H9 (cell line): ENCODE measurements around the gene YY1. TPM values are rescaled to one million over a fixed set of nuclear protein-coding genes. Genes with fewer than 3 reads are reported as not detected.

Experiments used
- DNase-seq: peaks from one replicate; pipeline ENCODE4 v3.0.0-alpha.2; 2017
- H2AFZ ChIP-seq: one replicate; pipeline ENCODE4 v1.6.1; 2013; ENCODE audit warnings: mild to moderate bottlenecking, low read length, control low read depth, moderate library complexity
- H2AK5ac ChIP-seq: 2 replicates; pipeline ENCODE4 v1.6.1; 2013; ENCODE audit warnings: low read length, control low read depth, mixed read lengths; ENCODE audit not compliant: insufficient read length
- H2BK120ac ChIP-seq: one replicate; pipeline ENCODE4 v1.6.1; 2013; ENCODE audit warnings: low read depth, mild to moderate bottlenecking, low read length, control low read depth, inconsistent platforms; ENCODE audit not compliant: poor library complexity, severe bottlenecking
- H2BK12ac ChIP-seq: 2 replicates; pipeline ENCODE4 v1.6.1; 2013; ENCODE audit warnings: low read length, control low read depth, mixed read lengths, low read depth; ENCODE audit not compliant: insufficient read length
- H2BK15ac ChIP-seq: 2 replicates; pipeline ENCODE4 v1.6.1; 2013; ENCODE audit warnings: low read depth, low read length, control low read depth
- H2BK20ac ChIP-seq: one replicate; pipeline ENCODE4 v1.6.1; 2013; ENCODE audit warnings: low read depth, mild to moderate bottlenecking, low read length, control low read depth, inconsistent platforms; ENCODE audit not compliant: poor library complexity, severe bottlenecking
- H2BK5ac ChIP-seq: 2 replicates; pipeline ENCODE4 v1.6.1; 2013; ENCODE audit warnings: low read length, control low read depth, mixed read lengths; ENCODE audit not compliant: insufficient read length
- H3K14ac ChIP-seq: 2 replicates; pipeline ENCODE4 v1.6.1; 2013; ENCODE audit warnings: low read length, control low read depth; ENCODE audit not compliant: insufficient read depth
- H3K18ac ChIP-seq: 2 replicates; pipeline ENCODE4 v1.6.1; 2013; ENCODE audit warnings: low read depth, mild to moderate bottlenecking, mixed read lengths, low read length, control low read depth; ENCODE audit not compliant: insufficient read length
- H3K23ac ChIP-seq: 2 replicates; pipeline ENCODE4 v1.6.1; 2013; ENCODE audit warnings: low read length, control low read depth, mixed read lengths, low read depth; ENCODE audit not compliant: insufficient read length
- H3K23me2 ChIP-seq: 2 replicates; pipeline ENCODE4 v1.6.1; 2013; ENCODE audit warnings: low read depth, mild to moderate bottlenecking, mixed read lengths, low read length, control low read depth; ENCODE audit not compliant: insufficient read length, poor library complexity, severe bottlenecking
- H3K27ac ChIP-seq: 2 replicates; pipeline ENCODE4 v1.5.1; 2013; ENCODE audit warnings: low read length, control low read depth, mixed read lengths, low read depth; ENCODE audit not compliant: insufficient read length
- H3K27me3 ChIP-seq: 2 replicates; pipeline ENCODE4 v1.6.1; 2013; ENCODE audit warnings: low read length, control low read depth, inconsistent platforms; ENCODE audit not compliant: insufficient read depth
- H3K4ac ChIP-seq: 2 replicates; pipeline ENCODE4 v1.6.1; 2013; ENCODE audit warnings: low read depth, mild to moderate bottlenecking, control low read depth, inconsistent platforms, low read length, moderate library complexity
- H3K4me1 ChIP-seq: 2 replicates; pipeline ENCODE4 v1.6.1; 2013; ENCODE audit warnings: low read length, control low read depth, inconsistent platforms; ENCODE audit not compliant: insufficient read depth
- H3K4me2 ChIP-seq: 2 replicates; pipeline ENCODE4 v1.6.1; 2013; ENCODE audit warnings: low read length, control low read depth, mixed read lengths; ENCODE audit not compliant: insufficient read length, insufficient read depth
- H3K56ac ChIP-seq: 2 replicates; pipeline ENCODE4 v1.6.1; 2013; ENCODE audit warnings: low read depth, mild to moderate bottlenecking, mixed read lengths, low read length, control low read depth; ENCODE audit not compliant: insufficient read length
- H3K79me1 ChIP-seq: 2 replicates; pipeline ENCODE4 v1.6.1; 2013; ENCODE audit warnings: low read depth, mild to moderate bottlenecking, moderate library complexity, low read length, control low read depth, inconsistent platforms; ENCODE audit not compliant: insufficient read depth, poor library complexity, severe bottlenecking
- H3K79me2 ChIP-seq: 2 replicates; pipeline ENCODE4 v1.6.1; 2013; ENCODE audit warnings: low read length, control low read depth, inconsistent platforms; ENCODE audit not compliant: insufficient read depth
- H3K9ac ChIP-seq: 2 replicates; pipeline ENCODE4 v1.6.1; 2013; ENCODE audit warnings: low read length, control low read depth, mixed read lengths; ENCODE audit not compliant: insufficient read length; ENCODE audit errors: extremely low read depth
- H3K9me3 ChIP-seq: one replicate; pipeline ENCODE4 v1.6.1; 2013; ENCODE audit warnings: low read depth, low read length, inconsistent platforms; ENCODE audit not compliant: control insufficient read depth
- H3T11ph ChIP-seq: one replicate; pipeline ENCODE4 v1.6.1; 2013; ENCODE audit warnings: mild to moderate bottlenecking, low read length, control low read depth, inconsistent platforms
- H4K20me1 ChIP-seq: one replicate; pipeline ENCODE4 v1.6.1; 2013; ENCODE audit not compliant: control insufficient read depth, insufficient read length, insufficient read depth
- H4K5ac ChIP-seq: 2 replicates; pipeline ENCODE4 v1.6.1; 2013; ENCODE audit warnings: low read depth, mild to moderate bottlenecking, mixed read lengths, low read length, control low read depth; ENCODE audit not compliant: insufficient read length
- H4K8ac ChIP-seq: replicated peaks from 2 replicates; pipeline ENCODE4 v1.6.1; 2013; ENCODE audit warnings: low read length, control low read depth, mixed read lengths, low read depth; ENCODE audit not compliant: insufficient read length
- H4K91ac ChIP-seq: 2 replicates; pipeline ENCODE4 v1.6.1; 2013; ENCODE audit warnings: low read depth, mild to moderate bottlenecking, moderate library complexity, mixed read lengths, low read length, control low read depth; ENCODE audit not compliant: insufficient read length
- H3K27ac Mint-ChIP-seq, 3 experiments: 2 replicates in 2 of 3; 3 replicates in 1 of 3; pipeline ENCODE4 v1.8.0; 2020 to 2021; ENCODE audit warnings: mixed read lengths in 3 of 3, mild to moderate bottlenecking in 1 of 3, moderate library complexity in 1 of 3
- H3K27me3 Mint-ChIP-seq: 2 replicates; pipeline ENCODE4 v1.8.0; 2021; ENCODE audit warnings: low read depth, mild to moderate bottlenecking, moderate library complexity, mixed read lengths
- H3K36me3 Mint-ChIP-seq, 3 experiments: 2 replicates in 2 of 3; 3 replicates in 1 of 3; pipeline ENCODE4 v1.8.0; 2020 to 2021; ENCODE audit warnings: low read depth in 3 of 3, mixed read lengths in 3 of 3; ENCODE audit not compliant: insufficient read depth in 1 of 3
- H3K4me1 Mint-ChIP-seq, 2 experiments: 2 replicates each; pipeline ENCODE4 v1.8.0; 2020; ENCODE audit warnings: mixed read lengths in 2 of 2
- H3K4me3 Mint-ChIP-seq, 2 experiments: 2 replicates in 1 of 2; 3 replicates in 1 of 2; pipeline ENCODE4 v1.8.0; 2020 to 2021; ENCODE audit warnings: mild to moderate bottlenecking in 2 of 2, mixed read lengths in 2 of 2, moderate library complexity in 1 of 2
- H3K9me3 Mint-ChIP-seq, 2 experiments: 2 replicates in 1 of 2; 3 replicates in 1 of 2; pipeline ENCODE4 v1.8.0; 2020; ENCODE audit warnings: mild to moderate bottlenecking in 2 of 2, mixed read lengths in 2 of 2, moderate library complexity in 1 of 2
- CTCF ChIP-seq: fragments of 200-600 bp; sonication (generic); conservative IDR thresholded peaks from 3 replicates; pipeline ENCODE4 v1.8.0; 2021; ENCODE audit warnings: antibody characterized with exemption, mild to moderate bottlenecking
- WGBS: extraction: QIAGEN DNeasy Blood & Tissue Kit; methylation state at CpG from one replicate; pipeline ENCODE4 v1.1.7; 2013; ENCODE audit warnings: missing lambda C conversion rate, low lambda C conversion rate, mixed read lengths; ENCODE audit not compliant: insufficient read length; ENCODE audit errors: extremely low coverage; 5-methylcytosine and 5-hydroxymethylcytosine counted together
- total RNA-seq: library from RNA; stranded (reverse); gene quantifications from 2 replicates; pipeline ENCODE4 v1.2.1, GENCODE V29; 2021

The YY1 gene
- total RNA-seq, 1 experiment from 2014 or later: 103 TPM

GRCh38 chr14:100250732-100251465, 12.0 kb downstream of the YY1 start:
- H3K4ac ChIP-seq: no peak overlapping the region
- no peak overlapping the region for H2BK120ac ChIP-seq
- no CpG with 5 or more reads among the region's 2 CpGs for WGBS
- no peak overlapping the region for H3K56ac ChIP-seq
- H3K27me3 ChIP-seq: no peaks in the 10 kb centered on the region
- peaks cover 73% of the 10 kb centered on the region for H3K79me2 ChIP-seq
- H3K27ac ChIP-seq: no peak overlapping the region
- H3K27ac Mint-ChIP-seq: peak overlapping the region in 1 of 3 experiments; percentile 61; a peak in 1 of 7 replicates
- no peaks in the 10 kb centered on the region; a peak in 2 of 5 replicates for H3K9me3 Mint-ChIP-seq
- H3K23ac ChIP-seq: no peak overlapping the region
- no peaks in the 10 kb centered on the region for H3K9me3 ChIP-seq
- H2BK12ac ChIP-seq: no peak overlapping the region
- H3K9ac ChIP-seq: no peak overlapping the region
- H2BK20ac ChIP-seq: no peak overlapping the region
- DNase-seq: no peak
- no peak overlapping the region for H4K91ac ChIP-seq
- no peak for TF ChIP-seq CTCF
- H4K8ac ChIP-seq: no peak overlapping the region
- H4K20me1 ChIP-seq: peaks cover 2% of the 10 kb centered on the region
- H3K4me3 Mint-ChIP-seq: no peak overlapping the region
- H3K27me3 Mint-ChIP-seq: no peaks in the 10 kb centered on the region
- H4K5ac ChIP-seq: no peak overlapping the region
- no peak overlapping the region for H2BK15ac ChIP-seq
- peaks cover 27% of the 10 kb centered on the region in 2 experiments for H3K4me1 Mint-ChIP-seq
- H3K18ac ChIP-seq: no peak overlapping the region
- H3K14ac ChIP-seq: no peak overlapping the region
- H3K79me1 ChIP-seq: peaks cover 7% of the 10 kb centered on the region
- H2AFZ ChIP-seq: no peak overlapping the region
- H3K23me2 ChIP-seq: no peaks in the 10 kb centered on the region
- peaks cover 8 to 11% (median 9%) of the 10 kb centered on the region in 3 experiments; a peak in 5 of 7 replicates for H3K36me3 Mint-ChIP-seq
- no peaks in the 10 kb centered on the region; the same call in 1 of the 2 replicates for H3K4me1 ChIP-seq
- H2AK5ac ChIP-seq: no peak overlapping the region
- H3T11ph ChIP-seq: no peak overlapping the region
- H2BK5ac ChIP-seq: no peak overlapping the region
- no peak overlapping the region for H3K4me2 ChIP-seq
